Fibroblast of lung (primary cell): ENCODE measurements around the gene TUFT1. TPM values are rescaled to one million over a fixed set of nuclear protein-coding genes. Genes with fewer than 3 reads are reported as not detected.

ENCODE experiments used
- DNase-seq, 2 donors: peaks; one replicate each; pipeline versions ENCODE4 v3.0.0 to v3.0.0-alpha.2; 2010; ENCODE audit warnings: low read depth in 2 of 2
- H2AFZ ChIP-seq: 2 replicates; pipeline ENCODE4 v1.5.1; 2012; ENCODE audit warnings: low read length, control low read depth, inconsistent platforms
- H3K27ac ChIP-seq: 2 replicates; pipeline ENCODE4 v1.5.1; 2011; ENCODE audit warnings: low read length, control low read depth; ENCODE audit not compliant: insufficient read depth
- H3K27me3 ChIP-seq: 2 replicates; pipeline ENCODE4 v1.5.1; 2011; ENCODE audit warnings: mild to moderate bottlenecking, low read length; ENCODE audit not compliant: control insufficient read depth, insufficient read depth
- H3K36me3 ChIP-seq: 2 replicates; pipeline ENCODE4 v1.5.1; 2011; ENCODE audit warnings: low read length; ENCODE audit not compliant: control insufficient read depth, insufficient read depth
- H3K4me1 ChIP-seq: 2 replicates; pipeline ENCODE4 v1.5.1; 2011; ENCODE audit warnings: low read length; ENCODE audit not compliant: control insufficient read depth, insufficient read depth; ENCODE audit errors: extremely low read depth
- H3K4me2 ChIP-seq: 2 replicates; pipeline ENCODE4 v1.5.1; 2011; ENCODE audit warnings: low read length, control low read depth; ENCODE audit not compliant: insufficient read depth; ENCODE audit errors: extremely low read depth
- H3K4me3 ChIP-seq, 4 experiments: fragments of 200-600 bp in 1 of 4; sonication (generic) in 1 of 4; replicated peaks in 1 of 4; 2 replicates each; pipeline ENCODE4 v1.5.1; 2011 to 2016; ENCODE audit warnings: low read length in 4 of 4, low read depth in 3 of 4, mild to moderate bottlenecking in 3 of 4, control low read depth in 2 of 4, inconsistent platforms in 1 of 4, mixed read lengths in 1 of 4; ENCODE audit not compliant: insufficient read depth in 1 of 4; ENCODE audit errors: control extremely low read depth in 1 of 4
- H3K79me2 ChIP-seq: 2 replicates; pipeline ENCODE4 v1.5.1; 2012; ENCODE audit warnings: mild to moderate bottlenecking, low read length, inconsistent platforms; ENCODE audit not compliant: control insufficient read depth, insufficient read depth
- H3K9ac ChIP-seq: 2 replicates; pipeline ENCODE4 v1.5.1; 2011; ENCODE audit warnings: mild to moderate bottlenecking, low read length, control low read depth; ENCODE audit not compliant: insufficient read depth
- H3K9me3 ChIP-seq: 2 replicates; pipeline ENCODE4 v1.5.1; 2012; ENCODE audit warnings: low read depth, low read length; ENCODE audit not compliant: control insufficient read depth, insufficient read depth
- H4K20me1 ChIP-seq: 2 replicates; pipeline ENCODE4 v1.5.1; 2011; ENCODE audit warnings: low read length; ENCODE audit not compliant: control insufficient read depth, insufficient read depth; ENCODE audit errors: extremely low read depth
- EZH2 ChIP-seq: IDR thresholded peaks from 2 replicates; pipeline ENCODE4 v1.5.1; 2012; ENCODE audit warnings: low read length, control low read depth, mild to moderate bottlenecking; ENCODE audit errors: missing control alignments
- polyA plus RNA-seq, 2 donors: library from polyadenylated mRNA; depleted of rRNA in 1 of 2; stranded (reverse) in 1 of 2; unstranded in 1 of 2; fragments of >200 nt; gene quantifications; 2 replicates each; pipeline ENCODE4 v1.2.1, GENCODE V29; 2011 to 2012; ENCODE audit warnings: missing spikeins in 1 of 2
- total RNA-seq: library from RNA; depleted of rRNA; stranded (reverse); fragments of >200 nt; gene quantifications from 2 replicates; pipeline ENCODE4 v1.2.1, GENCODE V29; 2014
- TF ChIP-seq, protein P1 (sequence below), 2 donors: IDR thresholded peaks in 1 of 2; conservative IDR thresholded peaks in 1 of 2; 1 replicate in 1 of 2; 2 replicates in 1 of 2; pipeline ENCODE4 v1.5.1; 2011 to 2012; ENCODE audit warnings: low read length in 2 of 2, control low read depth in 1 of 2, inconsistent platforms in 1 of 2, low read depth in 1 of 2, mild to moderate bottlenecking in 1 of 2

TUFT1 gene
- total and polyA plus RNA-seq, 2 donors (not counting 1 experiment from before 2014, with no cell fraction given), result 18.2 to 24.7 TPM

- Histone ChIP-seq H3K79me2 (no peaks in the 10 kb centered on the region), H4K20me1 (no peaks in the 10 kb centered on the region), H3K4me3 (no peak overlapping the region), H2AFZ (no peak overlapping the region), H3K27ac (no peak overlapping the region), H3K4me2 (no peak overlapping the region), H3K27me3 (peaks cover 2% of the 10 kb centered on the region), H3K9me3 (no peaks in the 10 kb centered on the region), H3K36me3 (no peaks in the 10 kb centered on the region), H3K9ac (no peak overlapping the region), H3K4me1 (no peaks in the 10 kb centered on the region)
- no peak for DNase-seq
- no peak for TF ChIP-seq EZH2
- TF ChIP-seq, protein P1, sequence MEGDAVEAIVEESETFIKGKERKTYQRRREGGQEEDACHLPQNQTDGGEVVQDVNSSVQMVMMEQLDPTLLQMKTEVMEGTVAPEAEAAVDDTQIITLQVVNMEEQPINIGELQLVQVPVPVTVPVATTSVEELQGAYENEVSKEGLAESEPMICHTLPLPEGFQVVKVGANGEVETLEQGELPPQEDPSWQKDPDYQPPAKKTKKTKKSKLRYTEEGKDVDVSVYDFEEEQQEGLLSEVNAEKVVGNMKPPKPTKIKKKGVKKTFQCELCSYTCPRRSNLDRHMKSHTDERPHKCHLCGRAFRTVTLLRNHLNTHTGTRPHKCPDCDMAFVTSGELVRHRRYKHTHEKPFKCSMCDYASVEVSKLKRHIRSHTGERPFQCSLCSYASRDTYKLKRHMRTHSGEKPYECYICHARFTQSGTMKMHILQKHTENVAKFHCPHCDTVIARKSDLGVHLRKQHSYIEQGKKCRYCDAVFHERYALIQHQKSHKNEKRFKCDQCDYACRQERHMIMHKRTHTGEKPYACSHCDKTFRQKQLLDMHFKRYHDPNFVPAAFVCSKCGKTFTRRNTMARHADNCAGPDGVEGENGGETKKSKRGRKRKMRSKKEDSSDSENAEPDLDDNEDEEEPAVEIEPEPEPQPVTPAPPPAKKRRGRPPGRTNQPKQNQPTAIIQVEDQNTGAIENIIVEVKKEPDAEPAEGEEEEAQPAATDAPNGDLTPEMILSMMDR (conservative IDR thresholded peaks at IDR 0.05 in 1 of 2, IDR thresholded peaks at IDR 0.05 in 1 of 2; ENCODE audit: low read depth in 1 of 2, low read length in 2 of 2), result no peak
Observed at GRCh38 chr1:151523326-151523725, 16.8 kb upstream of the TUFT1 start.

DNA sequence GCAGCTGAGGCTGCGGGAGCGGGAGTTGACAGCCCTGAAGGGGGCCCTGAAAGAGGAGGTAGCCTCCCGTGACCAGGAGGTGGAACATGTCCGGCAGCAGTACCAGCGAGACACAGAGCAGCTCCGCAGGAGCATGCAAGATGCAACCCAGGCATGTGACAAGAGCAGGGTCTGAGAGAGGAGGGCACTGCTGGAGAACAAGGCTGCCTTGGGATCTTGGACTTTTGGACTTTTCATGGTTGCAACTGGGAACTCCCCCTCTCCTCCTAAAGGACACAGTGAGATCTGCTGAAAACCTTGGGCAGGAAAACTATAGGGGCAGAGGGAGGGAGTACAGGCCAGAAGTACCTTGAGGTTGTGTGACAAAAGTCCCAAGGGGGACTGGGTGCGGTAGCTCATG, 15.4 kb upstream of the TUFT1 start:
- no peak overlapping the region for H3K4me2 ChIP-seq
- H4K20me1 ChIP-seq, result no peaks in the 10 kb centered on the region
- H3K4me3 ChIP-seq, result no peak overlapping the region
- no peaks in the 10 kb centered on the region for H3K4me1 ChIP-seq
- H3K27me3 ChIP-seq, result peaks cover 2% of the 10 kb centered on the region
- H3K9me3 ChIP-seq, result no peaks in the 10 kb centered on the region
- H2AFZ ChIP-seq, result no peak overlapping the region
- no peak for DNase-seq
- H3K79me2 ChIP-seq, result no peaks in the 10 kb centered on the region
- H3K36me3 ChIP-seq, result no peaks in the 10 kb centered on the region
- H3K9ac ChIP-seq, result no peak overlapping the region
- TF ChIP-seq EZH2, result no peak
- TF ChIP-seq, protein P1 (conservative IDR thresholded peaks at IDR 0.05 in 1 of 2, IDR thresholded peaks at IDR 0.05 in 1 of 2; ENCODE audit: low read depth in 1 of 2, low read length in 2 of 2), result no peak
- no peak overlapping the region for H3K27ac ChIP-seq

GRCh38 chr1:151526735-151527525, 13.2 kb upstream of the TUFT1 start:
- Histone ChIP-seq H2AFZ (no peak overlapping the region), H3K27me3 (no peaks in the 10 kb centered on the region), H3K36me3 (no peaks in the 10 kb centered on the region), H3K4me3 (no peak overlapping the region), H3K9ac (no peak overlapping the region), H3K4me1 (no peaks in the 10 kb centered on the region), H3K79me2 (no peaks in the 10 kb centered on the region), H4K20me1 (no peaks in the 10 kb centered on the region), H3K4me2 (no peak overlapping the region), H3K9me3 (no peaks in the 10 kb centered on the region), H3K27ac (no peak overlapping the region)
- DNase-seq, result no peak
- TF ChIP-seq EZH2, result no peak
- TF ChIP-seq, protein P1 (conservative IDR thresholded peaks at IDR 0.05 in 1 of 2, IDR thresholded peaks at IDR 0.05 in 1 of 2; ENCODE audit: low read depth in 1 of 2, low read length in 2 of 2), result no peak
